ENCODE data around the gene NPC1L1.
"Not testable (repeated sequence)": the region's sequence is repeated elsewhere in the genome, so short reads cannot be mapped to it uniquely, and the experiment has no call there.

Gene NPC1L1

DNA sequence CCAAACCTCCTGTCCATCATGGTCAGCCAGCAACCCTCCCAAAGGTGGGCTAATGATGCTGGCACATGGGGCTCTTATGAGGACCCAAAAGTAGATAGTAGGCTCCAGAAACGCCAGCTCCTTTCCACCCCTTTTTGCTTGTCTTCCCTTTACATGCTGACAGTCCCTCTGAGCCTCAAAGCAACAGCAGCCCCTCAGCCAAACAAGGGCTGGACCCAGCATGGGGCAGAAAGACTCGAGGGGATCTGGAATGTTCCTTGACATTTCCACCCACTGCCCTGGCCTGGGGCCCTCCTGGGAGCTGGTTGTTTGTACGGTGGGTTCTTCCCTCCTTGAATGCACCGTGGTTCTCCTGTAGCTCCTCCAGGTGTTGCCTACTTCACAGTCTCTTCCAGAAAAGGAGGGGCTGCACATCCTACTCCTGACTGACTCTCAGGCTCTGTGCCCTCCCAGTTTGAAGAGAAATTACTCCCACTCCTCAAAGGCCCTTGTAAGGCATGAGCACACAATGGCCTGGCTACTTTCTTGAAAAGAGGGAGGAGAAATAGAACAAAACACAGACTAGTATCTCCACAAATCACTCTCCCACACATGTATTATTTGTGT lies 29.2 kb downstream of the NPC1L1 start:
- TF ChIP-seq, protein P1, sequence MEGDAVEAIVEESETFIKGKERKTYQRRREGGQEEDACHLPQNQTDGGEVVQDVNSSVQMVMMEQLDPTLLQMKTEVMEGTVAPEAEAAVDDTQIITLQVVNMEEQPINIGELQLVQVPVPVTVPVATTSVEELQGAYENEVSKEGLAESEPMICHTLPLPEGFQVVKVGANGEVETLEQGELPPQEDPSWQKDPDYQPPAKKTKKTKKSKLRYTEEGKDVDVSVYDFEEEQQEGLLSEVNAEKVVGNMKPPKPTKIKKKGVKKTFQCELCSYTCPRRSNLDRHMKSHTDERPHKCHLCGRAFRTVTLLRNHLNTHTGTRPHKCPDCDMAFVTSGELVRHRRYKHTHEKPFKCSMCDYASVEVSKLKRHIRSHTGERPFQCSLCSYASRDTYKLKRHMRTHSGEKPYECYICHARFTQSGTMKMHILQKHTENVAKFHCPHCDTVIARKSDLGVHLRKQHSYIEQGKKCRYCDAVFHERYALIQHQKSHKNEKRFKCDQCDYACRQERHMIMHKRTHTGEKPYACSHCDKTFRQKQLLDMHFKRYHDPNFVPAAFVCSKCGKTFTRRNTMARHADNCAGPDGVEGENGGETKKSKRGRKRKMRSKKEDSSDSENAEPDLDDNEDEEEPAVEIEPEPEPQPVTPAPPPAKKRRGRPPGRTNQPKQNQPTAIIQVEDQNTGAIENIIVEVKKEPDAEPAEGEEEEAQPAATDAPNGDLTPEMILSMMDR (IDR thresholded peaks at IDR 0.05; ENCODE audit: low read depth, low read length): no peak
- no peak overlapping the region for H3K4me3 ChIP-seq (ENCODE audit: low read depth, low read length)

DNA sequence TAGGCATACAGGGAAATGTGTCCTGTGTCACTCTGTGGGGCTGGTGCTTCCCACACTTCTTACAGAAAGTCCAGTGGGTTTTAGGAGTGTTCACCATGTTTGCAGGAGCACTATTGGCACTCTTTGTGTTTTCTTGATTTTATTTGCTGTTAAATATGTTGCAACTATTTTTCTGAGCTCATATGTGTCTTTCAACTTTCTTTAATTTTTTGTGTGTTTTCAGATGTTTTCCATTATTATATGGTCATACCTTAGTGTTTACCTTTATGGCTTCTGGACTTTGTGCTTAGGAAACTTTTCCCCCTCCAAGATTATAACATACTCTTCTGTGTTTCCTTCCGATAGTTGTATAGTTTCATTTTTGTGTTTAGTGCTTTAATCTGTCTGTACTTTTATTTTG lies 29.9 kb downstream of the NPC1L1 start:
- no peak overlapping the region for H3K4me3 ChIP-seq (ENCODE audit: low read depth, low read length)
- TF ChIP-seq, protein P1 (IDR thresholded peaks at IDR 0.05; ENCODE audit: low read depth, low read length): no peak

DNA sequence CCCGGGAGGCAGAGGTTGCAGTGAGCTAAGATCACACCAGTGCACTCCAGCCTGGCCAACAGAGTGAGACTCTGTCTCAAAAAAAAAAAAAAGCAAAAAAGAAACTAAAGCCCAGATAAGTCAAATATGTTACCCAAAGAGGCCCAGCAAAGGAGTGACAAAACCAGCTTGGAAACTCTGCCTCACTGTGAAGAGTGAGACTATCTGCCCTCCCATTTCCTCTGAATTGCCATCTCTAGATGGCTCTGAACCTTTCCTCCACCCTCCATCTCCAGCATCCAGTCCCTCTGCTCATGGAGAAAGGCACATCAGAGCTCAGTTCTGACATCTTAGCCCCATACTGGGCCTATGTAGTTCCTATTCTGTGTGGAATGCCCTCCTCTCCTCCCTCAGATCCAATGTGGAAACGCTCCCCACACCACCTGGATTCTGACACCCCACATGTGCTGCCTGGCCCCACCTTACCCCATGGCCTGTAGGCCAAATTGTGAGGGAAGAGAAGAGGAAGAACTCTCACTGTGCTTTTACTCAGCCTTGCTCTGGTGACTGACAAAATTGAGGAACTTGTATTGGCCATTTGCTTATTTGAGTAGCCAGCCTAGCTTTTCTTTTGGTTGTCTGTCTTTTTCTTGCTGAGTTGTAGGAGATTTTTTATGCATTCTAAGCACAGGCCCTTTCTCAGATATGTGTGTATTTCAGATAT lies 32.7 kb downstream of the NPC1L1 start:
- TF ChIP-seq, protein P1 (IDR thresholded peaks at IDR 0.05; ENCODE audit: low read depth, low read length): no peak
- no peak overlapping the region for H3K4me3 ChIP-seq (ENCODE audit: low read depth, low read length)

DNA sequence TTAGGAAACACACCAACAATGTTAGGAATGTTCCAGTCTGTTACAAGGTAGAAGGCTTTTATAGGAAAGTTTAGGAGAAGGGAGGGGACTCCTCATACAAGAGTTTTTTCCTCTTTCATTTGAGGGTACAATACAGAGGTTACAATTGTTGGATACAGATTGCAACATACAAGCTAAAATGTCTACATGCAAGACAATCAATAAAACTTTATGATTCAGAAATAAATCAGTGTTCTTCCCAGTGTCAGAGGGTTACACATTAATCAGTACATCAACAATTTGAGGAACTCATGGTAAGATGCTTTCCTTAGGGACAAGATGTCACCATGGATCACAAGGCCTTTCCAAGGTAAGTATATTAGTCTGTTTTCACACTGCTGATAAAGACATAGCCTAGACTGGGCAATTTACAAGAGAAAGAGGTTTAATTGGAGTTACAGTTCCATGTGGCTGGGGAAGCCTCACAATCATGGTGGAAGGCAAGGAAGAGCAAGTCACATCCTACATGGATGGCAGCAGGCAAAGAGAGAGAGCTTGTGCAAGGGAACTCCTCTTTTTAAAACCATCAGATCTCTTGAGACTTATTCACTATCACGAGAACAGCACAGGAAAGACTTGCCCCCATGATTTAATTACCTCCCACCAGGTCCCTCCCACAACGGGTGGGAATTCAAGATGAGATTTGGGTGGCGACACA lies 34.4 kb downstream of the NPC1L1 start:
- not testable (repeated sequence) for H3K4me3 ChIP-seq (ENCODE audit: low read depth, low read length)

DNA sequence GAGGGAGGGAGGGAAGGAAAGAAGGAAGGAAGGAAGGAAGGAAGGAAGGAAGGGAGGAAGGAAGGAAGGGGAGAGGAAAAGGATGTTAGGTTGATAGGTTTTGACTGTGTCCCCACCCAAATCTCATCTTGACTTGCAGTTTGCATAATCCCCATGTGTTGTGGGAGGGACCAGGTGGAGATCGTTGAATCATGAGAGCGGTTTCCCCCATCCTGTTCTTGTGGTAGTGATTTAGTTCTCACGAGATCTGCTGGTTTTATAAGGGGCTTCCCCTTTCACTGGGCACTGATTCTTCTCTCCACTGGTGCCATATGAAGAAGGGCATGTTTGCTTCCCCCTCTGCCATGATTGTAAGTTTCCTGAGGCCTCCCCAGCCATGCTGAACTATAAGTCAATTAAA lies 35.5 kb downstream of the NPC1L1 start:
- TF ChIP-seq, protein P1 (IDR thresholded peaks at IDR 0.05; ENCODE audit: low read depth, low read length): no peak
- H3K4me3 ChIP-seq (ENCODE audit: low read depth, low read length): no peak overlapping the region

DNA sequence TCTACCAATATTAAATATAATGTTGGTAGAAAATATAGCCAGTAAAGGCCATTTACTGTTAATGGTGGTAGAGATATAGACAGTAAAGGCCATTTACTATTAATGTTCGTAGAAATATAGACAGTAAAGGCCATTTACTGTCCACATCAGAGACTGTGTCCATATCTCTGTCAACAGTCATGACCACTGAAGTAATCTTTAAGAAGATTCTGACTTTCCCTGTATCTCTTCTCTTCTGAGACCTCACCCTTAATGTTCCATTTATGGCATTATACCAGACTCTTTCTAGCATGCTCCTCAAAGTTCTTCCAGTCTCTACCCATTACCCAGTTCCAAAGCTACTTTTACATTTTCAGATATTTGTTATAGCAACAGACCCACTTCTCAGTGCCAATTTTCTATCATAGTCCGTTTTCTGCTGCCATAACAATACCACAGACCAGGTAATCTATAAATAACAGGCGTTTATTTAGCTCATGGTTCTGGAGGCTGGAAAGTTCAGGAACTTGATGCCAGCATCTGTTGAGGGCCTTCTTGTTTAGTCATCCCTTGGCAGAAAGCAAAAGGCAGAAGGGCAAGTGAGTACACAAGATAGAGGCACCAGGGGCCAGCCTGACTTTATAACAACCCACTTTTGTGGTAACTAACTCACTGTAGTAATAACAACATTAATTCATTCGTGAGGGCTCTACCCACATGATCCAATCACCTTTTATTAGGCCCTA lies 42.7 kb downstream of the NPC1L1 start:
- TF ChIP-seq, protein P1 (IDR thresholded peaks at IDR 0.05; ENCODE audit: low read depth, low read length): no peak

DNA sequence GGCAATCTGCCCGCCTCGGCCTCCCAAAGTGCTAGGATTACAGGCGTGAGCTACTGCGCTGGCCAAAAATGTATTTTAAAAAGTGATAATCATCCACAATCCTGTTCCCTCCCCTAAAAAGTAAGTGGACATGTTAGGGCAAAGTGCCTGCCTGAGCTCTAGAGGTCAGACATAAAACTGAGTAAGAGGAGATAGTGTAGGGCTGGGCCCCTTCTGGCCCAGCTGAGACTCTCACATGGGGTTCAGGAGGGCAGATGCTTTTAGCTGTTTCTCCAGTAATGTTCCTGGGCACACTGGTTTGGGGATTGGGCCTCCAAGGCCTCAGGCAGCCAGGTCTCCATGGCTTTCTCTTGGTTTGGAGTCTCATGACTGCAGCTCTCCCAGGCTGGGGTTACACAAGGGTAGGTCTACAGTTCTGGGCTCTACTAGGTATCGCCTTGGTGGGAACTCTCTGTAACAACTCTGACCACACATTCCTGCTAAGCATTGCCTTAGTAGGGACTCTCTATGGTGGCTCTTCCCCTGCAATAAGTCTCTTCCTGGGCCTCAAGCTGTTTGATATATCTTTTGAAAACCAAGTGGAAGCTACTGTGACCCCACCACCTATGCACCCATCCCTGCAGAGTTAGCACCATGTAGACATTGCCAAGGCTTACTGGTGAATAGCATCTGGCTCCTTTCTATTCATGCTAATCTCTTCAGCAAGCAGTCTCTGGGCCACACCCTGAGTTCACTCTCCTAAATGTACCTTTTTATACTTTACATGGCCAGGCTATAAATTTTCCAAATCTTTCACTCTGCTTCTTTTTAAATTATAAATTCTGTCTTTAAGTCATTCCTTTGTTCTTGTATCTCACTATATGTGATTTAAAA lies 43.7 kb downstream of the NPC1L1 start:
- H3K4me3 ChIP-seq (ENCODE audit: low read depth, low read length): no peak overlapping the region
- TF ChIP-seq, protein P1 (IDR thresholded peaks at IDR 0.05; ENCODE audit: low read depth, low read length): no peak

More for the DNA sequence above, 42.7 kb downstream of the NPC1L1 start:
- H3K4me3 ChIP-seq (ENCODE audit: low read depth, low read length): no peak overlapping the region

Data from WI38 (cell line).